Hematopoietic multipotent progenitor cell (in vitro differentiated cells): ENCODE data around the gene ZC3H13. TPM values are rescaled to one million over a fixed set of nuclear protein-coding genes. Genes with fewer than 3 reads are reported as not detected.
A peak's percentile ranks its signal among the peaks of the same experiment; 100 is the strongest.

Experiments used
- DNase-seq, 3 donors: peaks; one replicate each; pipeline ENCODE4 v3.0.0-alpha.2; 2011 to 2015; ENCODE audit warnings: low read depth in 2 of 3, low spot score in 2 of 3
- total RNA-seq: library from RNA; depleted of rRNA; stranded (reverse); fragments of >200 nt; gene quantifications from one replicate; pipeline ENCODE4 v1.2.3, GENCODE V29; 2012

Gene ZC3H13
- total RNA-seq, 1 donor: 6.7 TPM

DNA sequence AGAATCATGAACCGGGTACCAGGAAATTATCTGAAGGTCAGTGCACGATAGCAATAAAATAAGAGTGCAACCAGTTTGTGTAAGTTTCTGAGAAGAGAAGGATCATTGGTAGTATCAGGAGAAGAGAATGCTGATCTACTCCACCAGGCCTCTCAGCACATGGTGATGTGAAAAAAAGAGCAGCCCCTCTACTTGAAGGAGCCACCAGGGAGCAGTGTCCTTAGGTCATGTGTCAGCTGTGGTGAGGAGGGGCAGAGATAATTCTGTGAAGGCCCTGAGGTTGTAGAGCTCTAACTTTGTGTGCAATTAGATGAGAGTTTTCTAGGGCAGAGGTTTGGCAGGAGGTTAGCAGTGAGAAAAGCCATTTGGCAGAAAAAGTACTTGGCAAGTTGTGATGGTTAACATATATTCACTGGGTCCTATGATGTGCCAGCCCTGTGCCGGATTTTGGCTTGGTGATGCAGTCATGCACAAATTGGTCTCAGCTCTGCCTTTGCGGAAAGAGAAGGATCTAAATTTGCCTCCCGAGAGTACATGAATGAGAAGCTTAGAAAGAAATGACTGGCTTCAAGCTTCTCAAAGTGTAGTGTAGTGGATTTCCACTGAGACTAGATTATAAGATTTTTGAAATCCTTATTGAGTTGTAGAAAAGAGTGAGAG, 19.2 kb upstream of the ZC3H13 start:
- DNase-seq: peak in 2 of 3 donors; percentile 24 to 50

DNA sequence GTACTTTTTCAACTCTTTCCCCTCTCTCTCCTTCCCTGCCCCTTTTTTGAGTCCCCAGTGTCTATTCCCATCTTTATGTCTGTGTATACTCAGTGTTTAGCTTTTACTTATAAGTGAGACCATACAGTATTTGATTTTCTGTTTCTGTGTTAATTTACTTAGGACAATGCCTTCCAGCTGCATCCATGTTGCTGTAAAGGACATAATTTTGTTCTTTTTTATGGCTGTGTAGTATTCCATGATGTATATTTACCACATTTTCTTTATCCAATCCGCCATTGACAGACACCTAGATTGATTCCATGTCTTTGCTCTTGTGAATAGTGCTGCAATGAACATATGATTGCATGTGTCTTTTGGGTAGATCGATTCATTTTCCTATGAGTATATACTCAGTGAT, 10.7 kb upstream of the ZC3H13 start:
- no peak for DNase-seq

DNA sequence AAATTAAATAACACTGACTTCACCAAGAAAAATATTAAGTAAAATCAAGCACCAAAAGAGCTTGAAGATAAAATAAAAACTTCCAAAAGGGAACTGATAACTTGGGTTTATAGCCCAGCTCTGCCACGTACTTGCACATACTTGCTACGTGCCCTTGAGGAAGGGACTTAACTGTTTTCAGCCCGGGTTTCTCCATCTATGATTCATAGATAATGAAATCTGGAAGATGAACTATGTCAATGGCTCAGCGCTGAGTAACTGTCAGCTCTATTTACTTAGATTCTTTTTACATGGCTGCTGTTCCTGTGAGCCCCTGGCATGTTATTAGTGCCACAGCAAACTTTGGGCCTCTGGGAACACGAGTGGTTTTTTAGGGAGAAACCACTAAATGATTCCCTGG, 9.6 kb upstream of the ZC3H13 start:
- DNase-seq: no peak

DNA sequence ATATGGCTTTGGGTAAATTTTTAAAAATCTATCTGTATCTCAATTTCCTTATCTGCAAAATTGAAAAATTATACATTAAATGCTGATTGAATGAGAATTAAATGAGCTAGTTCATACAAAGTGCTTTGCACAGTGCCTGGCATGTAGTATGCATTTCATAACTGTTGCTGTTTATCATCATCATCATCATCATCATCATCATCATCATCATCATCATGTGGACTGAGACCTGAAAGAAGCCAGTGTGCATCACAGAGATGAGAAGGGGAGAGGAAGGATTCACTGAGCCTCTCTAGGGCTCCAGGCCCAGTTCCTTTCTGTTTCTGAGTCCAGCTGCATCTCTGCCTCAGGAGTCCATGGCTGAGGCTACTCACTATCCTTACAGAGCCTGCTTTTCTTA, 6.9 kb upstream of the ZC3H13 start:
- DNase-seq: no peak

DNA sequence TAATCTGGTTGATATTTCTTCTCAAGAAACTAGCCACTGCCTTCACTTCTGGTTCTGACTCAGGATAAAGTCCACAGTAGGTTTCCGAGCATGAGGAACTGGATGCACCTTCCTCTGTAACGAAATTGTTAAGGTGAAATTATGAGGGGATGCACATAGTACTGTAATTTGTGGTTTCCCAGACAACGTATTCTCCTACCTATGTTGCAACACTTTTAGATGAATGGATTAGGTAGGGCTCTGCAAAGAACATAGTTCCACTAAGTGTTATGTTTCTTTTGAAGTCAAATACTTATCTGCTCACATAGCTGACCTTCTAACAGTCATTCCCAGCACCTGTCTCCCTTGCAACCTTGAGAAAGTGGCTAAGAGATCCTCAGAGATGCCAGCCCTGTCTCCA, 5.7 kb upstream of the ZC3H13 start:
- DNase-seq: no peak

DNA sequence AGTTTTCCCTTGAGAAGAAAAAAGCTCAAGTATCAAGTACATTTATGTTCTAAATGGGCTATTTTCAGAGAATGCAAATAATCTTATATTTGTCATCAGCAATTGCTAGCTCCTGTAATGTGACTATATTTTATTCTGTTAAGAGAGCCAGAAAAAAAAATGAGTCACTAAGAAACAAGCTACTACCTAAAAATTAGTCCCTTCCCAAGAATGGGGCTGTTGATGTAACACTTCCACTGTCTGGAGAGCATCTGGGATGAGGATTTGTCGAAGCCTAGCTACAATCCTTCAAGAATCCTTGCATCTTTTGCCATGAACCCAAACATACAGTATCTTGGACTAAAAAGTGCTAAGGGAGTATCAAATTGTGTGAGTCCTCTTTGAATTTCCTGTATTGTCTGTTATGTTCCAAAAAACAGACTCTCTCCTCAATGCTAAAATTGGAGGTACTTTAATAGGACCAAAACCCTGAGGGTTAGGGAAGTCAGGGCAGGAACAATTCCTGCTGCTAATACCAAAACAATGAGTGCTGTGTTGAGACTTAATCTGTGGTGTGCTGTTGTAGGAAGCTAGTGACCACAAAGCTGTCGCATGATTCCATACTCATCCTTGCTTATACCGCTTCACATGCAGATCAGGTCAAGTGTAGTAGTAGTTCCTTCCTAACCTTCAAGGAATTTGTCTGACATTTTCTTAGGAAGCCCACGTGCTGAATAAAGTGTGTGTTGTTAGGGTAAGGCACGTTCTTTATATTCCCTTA, 4.9 kb upstream of the ZC3H13 start:
- no peak for DNase-seq

DNA sequence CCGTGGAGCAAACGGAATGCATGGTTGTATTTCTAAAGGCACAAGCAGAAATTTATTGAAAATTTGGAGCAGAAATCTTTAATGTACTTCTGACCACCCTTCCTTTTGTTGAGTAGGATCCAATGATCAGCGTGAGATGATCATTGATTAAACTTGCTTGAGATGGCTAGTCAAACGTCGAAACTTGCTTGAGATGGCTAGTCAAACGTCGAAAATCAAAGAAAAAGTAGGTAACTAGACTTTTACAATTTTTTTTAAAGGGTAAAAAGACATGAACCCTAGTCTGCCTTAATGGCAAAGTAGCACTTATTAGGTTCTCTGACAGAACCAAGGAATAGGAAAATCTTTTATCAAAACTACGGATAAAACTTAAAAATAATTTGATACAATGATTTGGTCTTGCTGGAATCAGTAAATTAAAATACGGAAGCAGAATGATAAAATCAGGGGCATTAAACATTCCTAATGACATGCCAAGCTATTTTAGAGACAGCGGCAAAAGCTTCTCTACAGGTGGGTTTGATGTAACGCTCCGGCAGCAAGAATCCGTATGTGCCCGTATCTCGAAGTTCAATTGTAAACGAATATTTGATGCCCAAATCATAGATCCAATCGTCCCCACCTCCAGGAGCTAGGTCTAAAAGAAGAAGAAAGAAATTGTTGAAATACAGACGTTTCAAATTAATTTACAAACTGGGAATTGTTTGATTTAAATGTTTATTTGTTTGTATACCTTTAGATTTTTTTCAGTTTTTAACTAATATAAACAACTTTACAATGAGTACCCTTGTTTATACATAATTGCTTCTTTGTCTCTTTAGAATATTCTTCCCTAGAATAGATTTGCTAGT, 841 bp upstream of the ZC3H13 start:
- DNase-seq: no peak

DNA sequence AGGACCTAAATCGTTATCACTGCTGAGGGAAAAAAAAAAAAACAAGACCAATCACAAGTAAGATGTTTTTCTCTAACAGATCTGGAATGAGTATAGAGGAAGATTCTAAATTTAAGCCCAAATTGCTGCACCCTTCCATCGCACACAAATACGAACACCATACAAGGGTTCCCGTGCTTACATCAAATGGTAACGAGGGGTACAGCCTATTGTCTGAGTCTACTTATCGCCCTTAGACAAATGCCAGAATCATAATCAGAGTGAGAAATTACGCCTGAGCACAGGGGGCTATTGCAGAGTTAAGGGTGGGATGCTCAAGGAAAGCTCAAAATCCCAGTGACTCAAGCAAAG, 603 bp downstream of the ZC3H13 start:
- no peak for DNase-seq

DNA sequence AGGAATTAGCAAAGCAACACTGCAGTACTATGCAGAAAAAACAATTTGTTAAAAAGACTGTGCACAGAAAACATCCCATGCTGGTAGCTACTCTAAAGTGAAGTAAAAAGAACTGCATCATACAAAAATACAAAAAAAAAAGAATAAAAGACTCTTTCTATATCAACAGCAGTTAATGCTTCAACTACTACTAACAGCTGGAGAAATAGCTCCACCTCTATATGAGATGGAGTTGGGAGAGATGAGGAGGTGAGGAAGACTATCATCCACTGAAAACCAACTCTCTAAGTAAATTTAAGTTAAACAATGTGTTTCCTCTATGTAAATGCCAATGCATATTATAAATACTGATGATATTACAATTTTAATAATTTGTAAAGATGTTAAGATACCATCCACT, 1.8 kb downstream of the ZC3H13 start:
- no peak for DNase-seq

DNA sequence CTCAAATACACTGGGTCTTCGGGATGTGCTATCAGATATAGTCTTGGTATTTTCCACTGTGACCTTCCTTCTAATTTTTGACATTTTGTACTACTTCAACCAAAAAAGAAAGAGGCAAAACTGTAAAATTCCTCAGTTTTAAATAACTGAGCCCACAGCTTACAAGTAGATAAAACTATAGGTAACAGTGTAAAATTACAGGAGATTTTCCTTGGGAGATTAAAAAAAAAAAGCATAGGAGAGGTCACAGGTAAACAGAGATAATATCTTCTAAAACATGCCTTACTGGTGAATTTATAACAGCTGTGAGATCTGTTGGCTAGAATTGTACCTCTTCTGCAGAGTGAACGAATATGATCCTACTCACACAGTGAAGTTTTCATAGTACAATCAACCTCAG, 7.1 kb downstream of the ZC3H13 start:
- DNase-seq: no peak

DNA sequence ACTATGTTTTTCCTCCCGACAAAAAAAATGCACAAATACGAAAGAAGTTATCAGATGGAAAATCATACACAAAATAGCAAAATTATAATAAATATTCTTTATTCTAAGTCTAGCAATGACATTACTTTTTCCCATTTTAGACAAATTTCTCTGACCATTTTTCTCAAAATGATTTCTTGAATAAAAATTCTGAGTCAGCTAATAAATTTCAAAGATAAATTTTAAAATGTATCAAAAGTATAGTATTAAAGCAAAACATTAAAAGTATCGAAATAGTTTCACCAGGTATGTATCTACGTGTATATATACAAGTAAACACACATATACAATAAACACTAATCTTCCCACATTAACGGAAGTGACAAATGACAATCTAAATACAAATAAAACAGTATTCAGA, 8.9 kb downstream of the ZC3H13 start:
- DNase-seq: no peak

DNA sequence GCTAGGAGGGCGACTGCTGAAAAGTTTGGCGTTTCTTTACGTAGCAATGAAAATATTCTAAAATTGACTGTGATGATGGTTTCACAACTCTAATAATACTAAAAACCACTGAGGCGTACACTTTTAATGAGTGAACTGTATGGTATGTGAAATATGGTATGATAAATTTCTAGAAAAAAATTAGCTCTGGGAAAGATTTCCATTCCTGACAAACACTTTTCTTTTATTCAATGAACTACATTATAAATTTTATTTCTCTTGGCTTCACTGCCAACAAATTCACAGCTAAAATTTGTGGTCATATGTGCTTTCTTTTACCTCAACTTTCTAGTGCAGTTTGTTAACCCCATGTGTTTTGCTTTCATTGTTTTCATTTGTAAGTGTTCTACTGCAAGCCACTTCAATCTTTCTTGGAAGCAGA, 11.1 kb downstream of the ZC3H13 start:
- DNase-seq: no peak

DNA sequence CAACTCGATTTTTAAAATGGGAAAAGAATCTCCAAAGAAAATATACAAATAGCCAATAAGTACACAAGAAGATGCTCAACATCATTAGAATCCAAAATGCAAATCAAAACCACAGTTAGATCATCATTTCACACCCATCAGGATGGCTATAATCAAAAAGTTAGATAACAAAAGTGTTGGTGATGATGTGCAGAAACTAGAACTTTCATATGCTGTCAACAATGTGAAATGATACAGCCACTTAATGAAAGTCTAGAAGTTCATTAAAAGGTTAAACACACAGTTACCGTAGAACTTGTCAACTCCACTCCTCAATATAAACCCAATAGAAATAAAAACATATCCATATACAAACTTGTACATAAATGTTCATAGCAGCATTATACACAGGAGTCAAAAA, 11.8 kb downstream of the ZC3H13 start:
- no peak for DNase-seq

DNA sequence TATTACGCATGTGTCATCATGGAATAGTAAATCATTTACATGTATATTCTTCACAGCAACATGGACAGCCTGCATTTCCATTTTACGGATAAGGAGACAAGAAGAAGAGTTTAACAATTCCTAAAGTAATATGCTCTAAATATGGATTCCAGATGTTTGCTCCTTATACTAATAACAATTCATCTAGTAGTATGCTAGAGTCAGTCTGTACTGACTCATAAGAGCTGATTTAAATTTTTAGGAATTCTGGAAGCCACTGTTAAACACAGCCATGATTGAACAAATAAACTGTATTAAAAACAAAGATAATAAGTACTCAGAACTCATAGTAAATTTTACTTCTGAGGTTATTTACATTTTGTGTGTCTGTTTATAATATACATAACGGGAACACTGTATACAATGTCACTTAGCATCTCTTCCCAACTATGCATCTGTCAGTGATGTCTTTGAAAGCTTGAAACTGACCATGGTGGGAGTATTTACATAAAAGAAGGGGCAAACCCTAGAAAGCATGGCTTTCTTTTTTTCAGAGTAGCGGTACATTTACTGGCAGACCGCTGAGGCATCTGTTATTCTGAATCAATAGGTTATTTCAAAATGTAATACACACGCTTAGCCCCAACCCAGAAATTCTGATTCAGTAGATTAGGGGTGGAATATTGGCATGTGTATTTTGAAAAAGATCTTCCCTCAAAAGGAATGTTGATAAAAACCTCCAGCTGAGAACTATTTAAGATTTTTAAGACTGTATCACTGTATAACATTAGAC, 12.9 kb downstream of the ZC3H13 start:
- DNase-seq: no peak

DNA sequence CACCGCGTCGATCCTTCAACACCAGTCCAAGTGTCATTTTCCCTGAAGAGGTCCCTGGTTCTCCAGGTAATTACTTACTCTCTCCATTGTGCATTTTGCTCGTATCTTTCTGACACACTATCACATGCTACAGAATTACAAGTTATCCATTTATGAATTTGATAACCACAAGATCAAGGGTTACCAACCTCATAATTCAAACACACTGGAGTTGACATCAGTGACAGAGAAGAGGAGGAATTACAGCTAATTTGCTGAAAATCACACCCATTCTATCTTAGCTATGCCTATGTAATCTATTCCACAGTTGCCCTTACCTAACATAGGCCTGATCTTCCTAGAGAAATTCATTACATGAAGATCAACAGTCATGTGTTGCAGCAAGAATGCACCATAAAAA, 14.2 kb downstream of the ZC3H13 start:
- no peak for DNase-seq

DNA sequence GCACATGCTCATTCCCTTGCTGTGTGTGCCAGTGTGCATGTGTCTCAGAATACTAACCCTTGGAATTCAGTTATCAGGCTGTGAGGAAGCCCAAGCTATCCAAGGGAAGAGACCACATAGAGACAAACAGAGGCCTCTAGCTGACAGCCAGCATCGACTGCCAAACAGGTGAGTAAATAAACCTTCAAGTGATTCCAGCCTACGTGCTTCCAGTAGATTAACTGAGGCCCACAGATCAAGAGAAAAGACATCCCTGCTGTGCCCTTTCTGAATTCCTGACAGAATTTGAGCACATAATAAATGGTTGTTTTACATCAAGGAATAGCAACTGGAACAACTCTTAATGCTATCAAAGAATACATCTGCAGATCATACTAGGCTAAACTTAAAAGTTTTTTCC, 17.5 kb downstream of the ZC3H13 start:
- DNase-seq: no peak

DNA sequence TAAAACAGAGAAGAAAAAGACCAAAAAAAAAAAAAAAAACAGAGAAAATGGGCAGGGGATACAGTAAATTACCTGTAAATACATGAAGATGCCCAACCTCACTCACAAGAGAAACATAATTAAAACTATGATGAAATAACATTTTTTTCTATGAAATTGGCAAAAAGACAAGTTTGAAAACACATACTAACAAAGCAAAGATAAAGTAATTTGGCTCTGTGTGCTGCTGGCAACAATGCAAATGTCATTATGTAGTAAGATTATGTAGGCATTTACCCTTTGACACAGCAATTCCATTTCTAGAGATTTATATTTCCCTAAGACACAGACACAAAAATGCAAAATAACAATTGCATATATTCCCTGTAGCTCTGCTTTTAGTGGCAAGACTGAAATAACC, 20.2 kb downstream of the ZC3H13 start:
- DNase-seq: no peak

DNA sequence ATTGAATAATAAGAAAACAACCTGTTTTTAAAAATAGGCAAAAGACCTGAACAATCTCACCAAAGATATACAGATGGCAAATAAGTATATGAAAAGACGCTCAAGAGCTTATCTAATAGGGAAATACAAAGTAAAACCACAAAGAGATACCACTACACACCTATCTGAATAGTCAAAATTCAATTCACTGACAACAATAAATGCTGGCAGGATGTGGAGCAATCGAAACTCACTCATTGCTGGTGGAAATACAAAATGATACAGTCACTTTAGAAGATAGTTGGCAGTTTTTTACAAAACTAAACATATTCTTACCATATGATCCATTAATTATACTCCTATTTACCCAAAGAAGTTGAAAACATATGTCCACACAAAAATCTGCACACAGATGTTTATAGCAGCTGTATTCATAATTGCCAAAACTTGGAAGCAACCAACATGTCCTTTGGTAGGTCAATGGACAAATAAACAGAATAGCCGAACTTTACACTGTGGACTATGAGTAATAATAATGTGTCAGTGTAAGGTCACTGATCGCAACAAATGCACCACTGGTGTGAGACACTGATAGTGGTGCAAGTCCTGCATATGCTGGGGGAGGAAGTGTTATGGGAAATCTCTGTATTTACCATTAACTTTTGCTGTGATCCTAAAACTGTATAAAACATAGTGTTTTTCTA, 20.8 kb downstream of the ZC3H13 start:
- no peak for DNase-seq

DNA sequence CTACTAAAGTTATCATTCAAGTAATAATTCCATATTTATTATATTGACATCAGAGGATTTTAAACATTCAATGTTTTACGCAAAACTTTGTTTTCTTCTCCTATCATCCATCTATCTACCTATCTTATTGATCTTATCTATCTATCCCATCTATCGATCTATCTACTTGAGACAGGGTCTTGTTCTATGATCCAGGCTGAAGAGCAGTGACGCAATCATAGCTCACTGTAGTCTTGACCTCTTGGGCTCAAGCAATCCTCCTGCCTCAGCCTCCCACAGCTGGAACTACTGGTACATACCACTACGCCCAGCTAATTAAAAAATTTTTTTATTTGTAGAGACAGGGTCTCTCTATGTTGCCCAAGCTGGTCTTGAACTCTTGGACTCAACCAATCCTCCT, 27.4 kb downstream of the ZC3H13 start:
- DNase-seq: no peak

DNA sequence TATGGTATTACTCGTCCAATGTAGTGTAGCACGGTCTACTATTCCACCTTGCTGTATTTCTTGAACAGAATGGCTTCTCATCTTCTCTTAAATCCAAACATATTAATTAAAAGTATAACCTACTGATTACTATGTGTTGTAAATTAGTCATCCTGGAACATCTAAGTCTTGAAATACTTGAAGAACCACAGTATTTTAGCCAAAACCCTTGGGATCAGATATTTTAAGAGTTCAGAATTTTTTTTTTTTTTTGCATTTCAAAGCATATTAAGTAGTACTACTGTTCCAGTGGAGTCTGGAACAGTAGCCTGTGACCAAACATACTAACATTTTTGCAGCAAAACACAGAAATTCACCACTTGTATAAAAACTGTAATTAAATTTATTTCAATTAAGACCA, 30.1 kb downstream of the ZC3H13 start:
- DNase-seq: no peak
